Neural crest cell (in vitro differentiated cells): Measurements from ENCODE around the gene ATP6V0E1. TPM values are rescaled to one million over a fixed set of nuclear protein-coding genes. Genes with fewer than 3 reads are reported as not detected.

Source experiments
- DNase-seq: peaks from one replicate; pipeline ENCODE4 v3.0.0; 2021; ENCODE audit warnings: low read depth, mixed read lengths, low spot score
- H3K27ac Mint-ChIP-seq: one replicate; pipeline ENCODE4 v1.8.0; 2021; ENCODE audit warnings: mild to moderate bottlenecking, mixed read lengths; ENCODE audit not compliant: unreplicated experiment
- H3K27me3 Mint-ChIP-seq: 2 replicates; pipeline ENCODE4 v1.8.0; 2021; ENCODE audit warnings: low read depth, mild to moderate bottlenecking, mixed read lengths
- H3K36me3 Mint-ChIP-seq: 2 replicates; pipeline ENCODE4 v1.8.0; 2021; ENCODE audit warnings: low read depth, mild to moderate bottlenecking, mixed read lengths
- H3K4me1 Mint-ChIP-seq: 2 replicates; pipeline ENCODE4 v1.8.0; 2021; ENCODE audit warnings: mixed read lengths
- H3K4me3 Mint-ChIP-seq: one replicate; pipeline ENCODE4 v1.8.0; 2021; ENCODE audit warnings: mild to moderate bottlenecking, mixed read lengths
- H3K9me3 Mint-ChIP-seq: 2 replicates; pipeline ENCODE4 v1.8.0; 2021; ENCODE audit warnings: mixed read lengths
- CTCF ChIP-seq: fragments of 200-600 bp; sonication (generic); conservative IDR thresholded peaks from 2 replicates; pipeline ENCODE4 v1.5.0; 2021; ENCODE audit warnings: antibody characterized with exemption, mild to moderate bottlenecking
- total RNA-seq: library from RNA; stranded (reverse); gene quantifications from 2 replicates; pipeline ENCODE4 v1.2.1, GENCODE V29; 2021

The ATP6V0E1 gene
- total RNA-seq, 1 donor from 2014 or later = 76.4 TPM

DNA sequence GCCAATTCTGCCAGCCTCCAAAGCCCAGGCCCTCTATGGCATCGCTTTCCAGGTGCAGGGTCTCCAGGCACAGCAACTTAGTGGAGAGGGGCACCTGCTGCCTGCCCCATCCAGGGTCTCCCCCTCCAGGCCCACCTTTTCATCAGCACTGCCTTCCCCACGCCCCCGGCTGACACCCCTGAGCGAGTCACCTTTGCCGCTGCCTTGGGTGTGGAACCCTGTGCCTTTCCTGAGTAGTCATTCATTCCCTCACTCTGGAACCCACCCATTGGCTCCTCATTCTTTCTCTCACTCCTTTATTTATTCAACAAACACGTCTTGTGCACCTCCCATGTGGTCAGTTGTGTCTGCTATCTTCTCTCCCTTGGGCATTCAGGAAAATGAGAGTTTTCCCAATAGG, 38.8 kb upstream of the ATP6V0E1 start:
- no peak for DNase-seq
- Mint-ChIP-seq H3K27ac (no peak overlapping the region), H3K4me3 (no peak overlapping the region), H3K36me3 (peaks cover 3% of the 10 kb centered on the region), H3K9me3 (no peaks in the 10 kb centered on the region), H3K4me1 (peaks cover 1% of the 10 kb centered on the region), H3K27me3 (no peaks in the 10 kb centered on the region)
- no peak for TF ChIP-seq CTCF

GRCh38 chr5:172945151-172945550, 38.4 kb upstream of the ATP6V0E1 start:
- H3K36me3 Mint-ChIP-seq = peaks cover 3% of the 10 kb centered on the region
- no peak overlapping the region for H3K4me3 Mint-ChIP-seq
- H3K27me3 Mint-ChIP-seq = no peaks in the 10 kb centered on the region
- H3K4me1 Mint-ChIP-seq = no peaks in the 10 kb centered on the region
- no peak for TF ChIP-seq CTCF
- no peaks in the 10 kb centered on the region for H3K9me3 Mint-ChIP-seq
- H3K27ac Mint-ChIP-seq = no peak overlapping the region
- no peak for DNase-seq

DNA sequence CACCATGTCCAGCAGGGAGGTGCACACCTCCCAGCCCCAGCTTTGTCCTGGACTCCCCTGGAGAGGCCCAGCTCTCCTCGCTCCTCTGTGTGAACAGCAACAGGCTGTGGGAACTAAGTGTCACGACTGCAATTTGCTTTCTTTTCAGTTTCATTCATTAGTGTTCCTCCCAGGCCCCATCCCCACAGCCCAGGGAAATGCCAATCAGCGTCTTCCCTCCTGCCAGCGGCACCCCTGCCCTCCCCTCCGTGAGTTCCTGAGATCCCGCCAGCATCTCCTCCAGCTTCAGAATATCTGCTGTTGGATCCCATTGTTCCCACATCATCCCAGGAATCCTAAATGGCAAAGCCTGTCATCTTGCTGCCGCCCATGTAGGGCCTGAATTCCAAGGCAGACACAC, 37.4 kb upstream of the ATP6V0E1 start:
- Mint-ChIP-seq H3K9me3 (no peaks in the 10 kb centered on the region), H3K27me3 (no peaks in the 10 kb centered on the region), H3K36me3 (peaks cover 3% of the 10 kb centered on the region), H3K27ac (no peak overlapping the region), H3K4me1 (no peaks in the 10 kb centered on the region), H3K4me3 (no peak overlapping the region)
- no peak for TF ChIP-seq CTCF
- no peak for DNase-seq

GRCh38 chr5:172949426-172949825, 34.1 kb upstream of the ATP6V0E1 start:
- no peaks in the 10 kb centered on the region for H3K4me1 Mint-ChIP-seq
- H3K27ac Mint-ChIP-seq = no peak overlapping the region
- no peak for TF ChIP-seq CTCF
- no peaks in the 10 kb centered on the region for H3K27me3 Mint-ChIP-seq
- DNase-seq = no peak
- H3K4me3 Mint-ChIP-seq = no peak overlapping the region
- no peaks in the 10 kb centered on the region for H3K9me3 Mint-ChIP-seq
- peaks cover 3% of the 10 kb centered on the region for H3K36me3 Mint-ChIP-seq

GRCh38 chr5:172950176-172950965, 33.2 kb upstream of the ATP6V0E1 start:
- H3K27me3 Mint-ChIP-seq = peaks cover under 1% of the 10 kb centered on the region
- peaks cover 3% of the 10 kb centered on the region for H3K36me3 Mint-ChIP-seq
- no peak for TF ChIP-seq CTCF
- H3K9me3 Mint-ChIP-seq = no peaks in the 10 kb centered on the region
- no peak overlapping the region for H3K4me3 Mint-ChIP-seq
- no peak for DNase-seq
- no peaks in the 10 kb centered on the region for H3K4me1 Mint-ChIP-seq
- H3K27ac Mint-ChIP-seq = no peak overlapping the region
